KMS-11 (cell line): ENCODE results near the gene EML6.

ENCODE experiments used
- H2AFZ ChIP-seq: fragments of 200-600 bp; sonication (generic); 2 replicates; pipeline ENCODE4 v1.6.1; 2016; ENCODE audit warnings: antibody characterized with exemption, mixed run types, low read depth
- H3K27ac ChIP-seq: fragments of 200-600 bp; sonication (generic); 2 replicates; pipeline ENCODE4 v1.6.1; 2016; ENCODE audit warnings: mild to moderate bottlenecking, mixed run types
- H3K27me3 ChIP-seq: fragments of 200-600 bp; sonication (generic); 2 replicates; pipeline ENCODE4 v1.6.1; 2017; ENCODE audit warnings: mild to moderate bottlenecking, low read depth, mixed run types, moderate library complexity; ENCODE audit not compliant: insufficient read depth
- H3K36me3 ChIP-seq: fragments of 200-600 bp; sonication (generic); 2 replicates; pipeline ENCODE4 v1.6.1; 2017; ENCODE audit warnings: mild to moderate bottlenecking, mixed run types; ENCODE audit not compliant: insufficient read depth
- H3K4me1 ChIP-seq: fragments of 200-600 bp; sonication (generic); 2 replicates; pipeline ENCODE4 v1.6.1; 2016; ENCODE audit warnings: mild to moderate bottlenecking, low read depth, mixed run types; ENCODE audit not compliant: poor library complexity, severe bottlenecking
- H3K4me2 ChIP-seq: fragments of 200-600 bp; sonication (generic); 2 replicates; pipeline ENCODE4 v1.7.0; 2016; ENCODE audit warnings: mild to moderate bottlenecking, mixed run types
- H3K4me3 ChIP-seq: fragments of 200-600 bp; sonication (generic); IDR thresholded peaks from 2 replicates; pipeline ENCODE4 v1.6.1; 2017; ENCODE audit warnings: low read depth, low read length, mixed read lengths; ENCODE audit not compliant: insufficient read depth
- H3K79me2 ChIP-seq: fragments of 200-600 bp; sonication (generic); 2 replicates; pipeline ENCODE4 v1.6.1; 2016; ENCODE audit warnings: low read depth, mixed run types; ENCODE audit not compliant: insufficient read depth
- H3K9ac ChIP-seq: fragments of 200-600 bp; sonication (generic); 2 replicates; pipeline ENCODE4 v1.6.1; 2016; ENCODE audit warnings: mild to moderate bottlenecking, mixed run types
- H4K20me1 ChIP-seq: fragments of 200-600 bp; sonication (generic); 2 replicates; pipeline ENCODE4 v1.6.1; 2016; ENCODE audit warnings: mild to moderate bottlenecking, mixed run types; ENCODE audit not compliant: insufficient read depth
- TF ChIP-seq, protein P1 (sequence below): fragments of 200-600 bp; sonication (generic); conservative IDR thresholded peaks from 2 replicates; pipeline ENCODE4 v1.6.1; 2017; ENCODE audit warnings: low read depth, mild to moderate bottlenecking, antibody characterized with exemption, low read length, moderate library complexity, mixed read lengths

The EML6 gene

DNA sequence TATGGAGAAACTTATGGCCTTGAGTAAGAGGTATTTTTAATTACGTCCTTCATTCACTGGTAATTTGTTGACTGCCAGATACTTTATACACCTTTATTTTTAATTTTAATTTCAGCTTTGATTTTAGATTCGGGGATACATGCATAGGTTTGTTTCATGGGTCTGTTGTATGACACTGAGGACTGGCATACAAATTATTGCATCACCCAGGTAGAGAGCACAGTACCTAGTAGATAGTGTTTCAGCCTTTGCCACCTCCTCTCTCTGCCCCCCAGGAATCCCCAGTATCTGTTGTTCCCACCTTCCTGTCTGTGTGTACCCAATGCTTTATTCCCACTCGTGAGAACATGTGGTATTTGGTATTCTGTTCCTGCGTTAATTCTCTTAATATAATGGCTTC lies 188.8 kb downstream of the EML6 start:
- Histone ChIP-seq H3K79me2 (no peaks in the 10 kb centered on the region), H3K9ac (no peak overlapping the region), H3K36me3 (no peaks in the 10 kb centered on the region), H2AFZ (no peak overlapping the region), H3K27me3 (no peaks in the 10 kb centered on the region), H4K20me1 (no peaks in the 10 kb centered on the region), H3K27ac (no peak overlapping the region), H3K4me2 (no peak overlapping the region), H3K4me3 (no peak overlapping the region), H3K4me1 (no peaks in the 10 kb centered on the region)
- TF ChIP-seq, protein P1, sequence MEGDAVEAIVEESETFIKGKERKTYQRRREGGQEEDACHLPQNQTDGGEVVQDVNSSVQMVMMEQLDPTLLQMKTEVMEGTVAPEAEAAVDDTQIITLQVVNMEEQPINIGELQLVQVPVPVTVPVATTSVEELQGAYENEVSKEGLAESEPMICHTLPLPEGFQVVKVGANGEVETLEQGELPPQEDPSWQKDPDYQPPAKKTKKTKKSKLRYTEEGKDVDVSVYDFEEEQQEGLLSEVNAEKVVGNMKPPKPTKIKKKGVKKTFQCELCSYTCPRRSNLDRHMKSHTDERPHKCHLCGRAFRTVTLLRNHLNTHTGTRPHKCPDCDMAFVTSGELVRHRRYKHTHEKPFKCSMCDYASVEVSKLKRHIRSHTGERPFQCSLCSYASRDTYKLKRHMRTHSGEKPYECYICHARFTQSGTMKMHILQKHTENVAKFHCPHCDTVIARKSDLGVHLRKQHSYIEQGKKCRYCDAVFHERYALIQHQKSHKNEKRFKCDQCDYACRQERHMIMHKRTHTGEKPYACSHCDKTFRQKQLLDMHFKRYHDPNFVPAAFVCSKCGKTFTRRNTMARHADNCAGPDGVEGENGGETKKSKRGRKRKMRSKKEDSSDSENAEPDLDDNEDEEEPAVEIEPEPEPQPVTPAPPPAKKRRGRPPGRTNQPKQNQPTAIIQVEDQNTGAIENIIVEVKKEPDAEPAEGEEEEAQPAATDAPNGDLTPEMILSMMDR, result no peak

DNA sequence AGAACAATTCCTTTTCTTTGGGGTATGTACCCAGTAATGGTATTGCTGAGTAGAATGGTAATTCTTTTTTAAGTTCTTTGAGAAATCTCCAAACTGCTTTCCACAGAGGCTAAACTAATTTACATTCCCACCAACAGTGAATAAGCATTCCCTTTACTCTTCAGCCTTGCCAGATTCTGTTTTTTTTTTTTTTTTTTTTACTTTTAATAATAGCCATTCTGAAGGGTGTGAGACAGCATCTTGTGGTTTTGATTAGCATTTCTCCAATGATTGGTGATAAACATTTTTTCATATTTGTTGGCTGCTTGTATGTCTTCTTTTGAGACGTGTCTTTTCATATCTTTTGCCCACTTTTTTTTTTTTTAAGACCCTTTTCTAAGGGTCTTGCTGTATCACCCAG lies 189.4 kb downstream of the EML6 start:
- no peak overlapping the region for H3K4me3 ChIP-seq
- TF ChIP-seq, protein P1, result no peak
- no peaks in the 10 kb centered on the region for H4K20me1 ChIP-seq
- H3K4me2 ChIP-seq, result no peak overlapping the region
- H2AFZ ChIP-seq, result no peak overlapping the region
- no peak overlapping the region for H3K9ac ChIP-seq
- H3K79me2 ChIP-seq, result no peaks in the 10 kb centered on the region
- no peaks in the 10 kb centered on the region for H3K4me1 ChIP-seq
- H3K27me3 ChIP-seq, result no peaks in the 10 kb centered on the region
- no peak overlapping the region for H3K27ac ChIP-seq
- no peaks in the 10 kb centered on the region for H3K36me3 ChIP-seq

DNA sequence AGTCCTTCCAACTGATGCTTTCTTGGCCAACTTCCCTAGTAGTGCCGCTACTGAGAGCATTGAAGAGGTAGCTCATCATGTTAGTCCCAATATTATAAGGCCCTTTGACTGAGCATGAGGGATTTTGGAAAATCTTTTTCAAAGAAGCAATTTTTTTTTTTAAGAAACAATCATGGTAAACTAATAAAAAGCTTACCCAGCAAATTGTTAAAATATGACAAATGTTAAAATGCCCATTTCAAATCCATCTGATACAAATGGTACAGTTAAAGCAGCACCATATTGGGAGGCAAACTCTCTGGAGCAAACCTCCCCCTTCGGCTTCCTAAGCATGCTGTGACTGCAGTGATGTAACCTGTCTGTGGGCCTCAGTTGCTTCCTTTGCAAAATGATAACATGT lies 191.2 kb downstream of the EML6 start:
- Histone ChIP-seq H3K9ac (no peak overlapping the region), H3K4me1 (no peaks in the 10 kb centered on the region), H3K4me2 (no peak overlapping the region), H4K20me1 (no peaks in the 10 kb centered on the region), H3K36me3 (no peaks in the 10 kb centered on the region), H3K27ac (no peak overlapping the region), H2AFZ (no peak overlapping the region), H3K79me2 (no peaks in the 10 kb centered on the region), H3K4me3 (no peak overlapping the region), H3K27me3 (no peaks in the 10 kb centered on the region)
- TF ChIP-seq, protein P1, result no peak

DNA sequence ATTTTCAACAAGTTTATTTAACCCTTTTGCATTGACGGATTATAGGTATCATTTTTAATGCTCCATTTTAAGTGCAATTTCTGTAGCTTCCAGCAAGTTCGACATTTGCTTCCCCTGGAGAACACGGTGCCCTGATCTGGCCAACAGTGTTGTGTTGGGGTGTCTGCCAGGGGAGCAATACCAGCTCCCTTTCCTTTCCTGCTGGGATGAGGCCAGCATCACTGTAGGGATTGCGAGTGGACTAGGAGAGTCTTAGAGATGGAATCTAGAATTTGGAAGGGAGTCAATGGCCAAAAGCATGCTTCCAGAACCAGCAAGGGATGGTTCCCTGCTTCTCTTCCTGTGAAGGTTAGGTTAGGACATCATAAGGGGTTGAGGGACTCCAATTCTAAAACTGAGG lies 191.6 kb downstream of the EML6 start:
- no peak overlapping the region for H3K9ac ChIP-seq
- H3K4me1 ChIP-seq, result no peaks in the 10 kb centered on the region
- H3K4me2 ChIP-seq, result no peak overlapping the region
- no peaks in the 10 kb centered on the region for H3K27me3 ChIP-seq
- no peaks in the 10 kb centered on the region for H3K79me2 ChIP-seq
- TF ChIP-seq, protein P1, result no peak
- no peak overlapping the region for H3K4me3 ChIP-seq
- H2AFZ ChIP-seq, result no peak overlapping the region
- H4K20me1 ChIP-seq, result no peaks in the 10 kb centered on the region
- no peak overlapping the region for H3K27ac ChIP-seq
- H3K36me3 ChIP-seq, result no peaks in the 10 kb centered on the region

DNA sequence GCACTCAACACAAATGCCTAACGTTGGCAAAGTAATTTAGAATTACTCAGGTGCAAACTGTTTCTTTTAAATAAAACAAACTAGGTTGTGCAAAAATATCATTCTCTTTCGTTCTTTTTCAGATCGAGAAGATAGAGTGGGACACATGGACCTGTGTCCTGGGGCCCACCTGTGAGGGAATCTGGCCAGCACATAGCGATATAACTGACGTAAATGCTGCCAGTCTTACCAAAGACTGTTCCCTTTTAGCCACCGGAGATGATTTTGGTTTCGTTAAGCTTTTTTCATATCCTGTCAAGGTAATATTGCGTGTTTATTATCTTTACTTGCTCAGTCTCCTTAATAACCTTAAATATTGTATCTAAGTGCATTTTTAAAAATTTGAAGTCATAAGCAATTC lies 193.2 kb downstream of the EML6 start:
- no peak overlapping the region for H3K4me3 ChIP-seq
- H3K79me2 ChIP-seq, result no peaks in the 10 kb centered on the region
- no peak overlapping the region for H3K9ac ChIP-seq
- no peaks in the 10 kb centered on the region for H3K4me1 ChIP-seq
- TF ChIP-seq, protein P1, result no peak
- H3K27me3 ChIP-seq, result no peaks in the 10 kb centered on the region
- no peaks in the 10 kb centered on the region for H4K20me1 ChIP-seq
- H3K36me3 ChIP-seq, result no peaks in the 10 kb centered on the region
- no peak overlapping the region for H3K27ac ChIP-seq
- H2AFZ ChIP-seq, result no peak overlapping the region
- no peak overlapping the region for H3K4me2 ChIP-seq
